Smooth muscle cell (in vitro differentiated cells): ENCODE results near the gene THADA. TPM values are rescaled to one million over a fixed set of nuclear protein-coding genes. Genes with fewer than 3 reads are reported as not detected.

Experiments
- DNase-seq: peaks from one replicate; lab custom pipeline; 2025; ENCODE audit not compliant: unreplicated experiment; lab: John Stamatoyannopoulos, UW
- H2AFZ ChIP-seq: fragments of 200-600 bp; sonication (generic); 2 replicates; pipeline ENCODE4 v1.6.0; 2016; ENCODE audit warnings: antibody characterized with exemption, low read depth, mild to moderate bottlenecking
- H3F3A ChIP-seq: fragments of 200-600 bp; sonication (generic); 2 replicates; pipeline ENCODE4 v1.6.0; 2017; ENCODE audit warnings: antibody characterized with exemption, low read depth
- H3K27ac ChIP-seq: fragments of 200-600 bp; sonication (generic); 2 replicates; pipeline ENCODE4 v1.5.1; 2016; ENCODE audit warnings: low read depth, mild to moderate bottlenecking
- H3K27me3 ChIP-seq: fragments of 200-600 bp; sonication (generic); 2 replicates; pipeline ENCODE4 v1.6.1; 2016; ENCODE audit warnings: low read depth, mild to moderate bottlenecking
- H3K36me3 ChIP-seq: fragments of 200-600 bp; sonication (generic); 2 replicates; pipeline ENCODE4 v1.5.1; 2016; ENCODE audit warnings: low read depth
- H3K4me1 ChIP-seq: fragments of 200-600 bp; sonication (generic); 2 replicates; pipeline ENCODE4 v1.5.1; 2016; ENCODE audit warnings: low read depth
- H3K4me2 ChIP-seq: fragments of 200-600 bp; sonication (generic); 2 replicates; pipeline ENCODE4 v1.6.0; 2016; ENCODE audit warnings: mild to moderate bottlenecking
- H3K4me3 ChIP-seq: fragments of 200-600 bp; sonication (generic); 2 replicates; pipeline ENCODE4 v1.5.1; 2016; ENCODE audit warnings: mild to moderate bottlenecking
- H3K79me2 ChIP-seq: fragments of 200-600 bp; sonication (generic); 2 replicates; pipeline ENCODE4 v1.6.0; 2016; ENCODE audit warnings: low read depth, mild to moderate bottlenecking
- H3K9ac ChIP-seq: fragments of 200-600 bp; sonication (generic); 2 replicates; pipeline ENCODE4 v1.6.0; 2016; ENCODE audit warnings: low read depth
- H3K9me3 ChIP-seq: fragments of 200-600 bp; sonication (generic); replicated peaks from 2 replicates; pipeline ENCODE4 v1.5.1; 2016; ENCODE audit warnings: low read depth
- H4K20me1 ChIP-seq: fragments of 200-600 bp; sonication (generic); 2 replicates; pipeline ENCODE4 v1.6.0; 2016; ENCODE audit warnings: low read depth
- WGBS: methylation state at CpG from one replicate; pipeline ENCODE4 v1.1.7; 2016; ENCODE audit warnings: low lambda C conversion rate; 5-methylcytosine and 5-hydroxymethylcytosine counted together
- polyA plus RNA-seq: library from polyadenylated mRNA; unstranded; fragments of >200 nt; fragmentation: Nextera tagmentation; extraction: Ambion mirVana; gene quantifications from 2 replicates; pipeline ENCODE4 v1.2.1, GENCODE V29; 2016
- total RNA-seq: library from RNA; depleted of rRNA; stranded (reverse); fragments of >200 nt; gene quantifications from 2 replicates; pipeline ENCODE4 v1.2.3, GENCODE V29; 2014
- TF ChIP-seq, protein P1 (sequence below): fragments of 200-600 bp; sonication (generic); IDR thresholded peaks from 2 replicates; pipeline ENCODE4 v1.5.1; 2017; ENCODE audit warnings: borderline replicate concordance, mild to moderate bottlenecking, antibody characterized with exemption; ENCODE audit not compliant: insufficient read depth, poor library complexity, severe bottlenecking

Gene THADA, protein sequence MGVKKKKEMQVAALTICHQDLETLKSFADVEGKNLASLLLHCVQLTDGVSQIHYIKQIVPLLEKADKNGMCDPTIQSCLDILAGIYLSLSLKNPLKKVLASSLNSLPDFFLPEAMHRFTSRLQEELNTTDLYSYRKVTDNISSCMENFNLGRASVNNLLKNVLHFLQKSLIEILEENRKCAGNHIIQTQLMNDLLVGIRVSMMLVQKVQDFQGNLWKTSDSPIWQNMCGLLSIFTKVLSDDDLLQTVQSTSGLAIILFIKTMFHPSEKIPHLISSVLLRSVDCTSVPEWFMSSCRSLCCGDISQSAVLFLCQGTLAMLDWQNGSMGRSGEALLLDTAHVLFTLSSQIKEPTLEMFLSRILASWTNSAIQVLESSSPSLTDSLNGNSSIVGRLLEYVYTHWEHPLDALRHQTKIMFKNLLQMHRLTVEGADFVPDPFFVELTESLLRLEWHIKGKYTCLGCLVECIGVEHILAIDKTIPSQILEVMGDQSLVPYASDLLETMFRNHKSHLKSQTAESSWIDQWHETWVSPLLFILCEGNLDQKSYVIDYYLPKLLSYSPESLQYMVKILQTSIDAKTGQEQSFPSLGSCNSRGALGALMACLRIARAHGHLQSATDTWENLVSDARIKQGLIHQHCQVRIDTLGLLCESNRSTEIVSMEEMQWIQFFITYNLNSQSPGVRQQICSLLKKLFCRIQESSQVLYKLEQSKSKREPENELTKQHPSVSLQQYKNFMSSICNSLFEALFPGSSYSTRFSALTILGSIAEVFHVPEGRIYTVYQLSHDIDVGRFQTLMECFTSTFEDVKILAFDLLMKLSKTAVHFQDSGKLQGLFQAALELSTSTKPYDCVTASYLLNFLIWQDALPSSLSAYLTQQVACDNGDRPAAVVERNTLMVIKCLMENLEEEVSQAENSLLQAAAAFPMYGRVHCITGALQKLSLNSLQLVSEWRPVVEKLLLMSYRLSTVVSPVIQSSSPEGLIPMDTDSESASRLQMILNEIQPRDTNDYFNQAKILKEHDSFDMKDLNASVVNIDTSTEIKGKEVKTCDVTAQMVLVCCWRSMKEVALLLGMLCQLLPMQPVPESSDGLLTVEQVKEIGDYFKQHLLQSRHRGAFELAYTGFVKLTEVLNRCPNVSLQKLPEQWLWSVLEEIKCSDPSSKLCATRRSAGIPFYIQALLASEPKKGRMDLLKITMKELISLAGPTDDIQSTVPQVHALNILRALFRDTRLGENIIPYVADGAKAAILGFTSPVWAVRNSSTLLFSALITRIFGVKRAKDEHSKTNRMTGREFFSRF (N-terminal part only)
- total RNA-seq (20.9 and 21.2 TPM in 2 replicates), polyA plus RNA-seq (11.3 and 12.8 TPM in 2 replicates)

DNA sequence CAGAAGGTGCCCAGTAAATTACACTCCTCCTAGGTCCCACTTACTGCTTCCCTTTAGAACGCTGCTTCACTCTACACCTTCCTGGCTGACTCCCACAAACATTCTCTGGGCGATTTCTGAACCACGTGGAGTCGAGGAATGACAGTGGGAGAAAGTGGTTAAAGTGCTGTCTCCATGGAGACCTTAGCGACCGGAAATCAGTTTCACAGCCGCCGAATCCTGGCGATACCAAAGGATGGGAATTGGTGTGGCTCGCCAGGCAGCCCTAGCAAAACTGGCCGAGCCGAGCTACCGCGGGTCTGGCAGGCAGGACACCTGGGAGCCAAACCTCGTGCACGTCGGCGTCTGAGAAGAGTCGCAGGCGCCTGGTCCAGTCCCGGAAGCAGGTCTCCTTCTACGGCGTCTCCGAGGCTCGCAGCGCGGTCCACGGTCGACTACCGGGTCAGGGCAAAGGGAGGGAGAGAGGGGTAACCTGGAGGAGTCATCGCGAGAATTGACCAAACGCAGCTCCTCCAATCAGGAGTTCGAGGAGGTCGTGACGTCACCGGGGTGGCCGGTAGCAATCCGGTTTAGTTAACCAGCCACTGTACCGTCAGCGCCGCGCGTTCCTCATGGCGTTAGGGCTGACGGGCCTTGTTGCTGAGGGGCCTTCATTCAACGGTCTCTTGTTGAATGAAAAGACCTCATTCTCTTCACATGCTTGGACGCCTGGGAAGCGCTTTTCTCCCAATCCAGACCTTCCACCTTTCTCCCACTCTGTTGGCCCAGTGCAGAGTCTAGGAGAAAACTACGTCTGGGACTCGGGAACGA is at the start of gene THADA:
Gene THADA (minus strand): TSS at position 436 of the 810 bp plus-strand sequence. CDS start 3,646 bp downstream, outside the sequence.
- no peaks in the 10 kb centered on the region for H3K27me3 ChIP-seq
- H3K4me1 ChIP-seq, result peaks cover 7% of the 10 kb centered on the region
- H3K36me3 ChIP-seq, result no peaks in the 10 kb centered on the region
- peaks cover 13% of the 10 kb centered on the region for H3K79me2 ChIP-seq
- peak within 1 kb of the TSS; percentile 93 for H3K27ac ChIP-seq
- no peaks in the 10 kb centered on the region for H3F3A ChIP-seq
- peak within 1 kb of the TSS; percentile 92 for H3K9ac ChIP-seq
- H3K9me3 ChIP-seq, result no peaks in the 10 kb centered on the region
- under 1% methylated on average over 52 of the region's 52 CpGs for WGBS
- peak within 1 kb of the TSS; percentile 86 for H3K4me2 ChIP-seq
- peak within 1 kb of the TSS; percentile 85 for H3K4me3 ChIP-seq
- peak within 1 kb of the TSS; percentile 88 for H2AFZ ChIP-seq
- no peaks in the 10 kb centered on the region for H4K20me1 ChIP-seq
- TF ChIP-seq, protein P1, sequence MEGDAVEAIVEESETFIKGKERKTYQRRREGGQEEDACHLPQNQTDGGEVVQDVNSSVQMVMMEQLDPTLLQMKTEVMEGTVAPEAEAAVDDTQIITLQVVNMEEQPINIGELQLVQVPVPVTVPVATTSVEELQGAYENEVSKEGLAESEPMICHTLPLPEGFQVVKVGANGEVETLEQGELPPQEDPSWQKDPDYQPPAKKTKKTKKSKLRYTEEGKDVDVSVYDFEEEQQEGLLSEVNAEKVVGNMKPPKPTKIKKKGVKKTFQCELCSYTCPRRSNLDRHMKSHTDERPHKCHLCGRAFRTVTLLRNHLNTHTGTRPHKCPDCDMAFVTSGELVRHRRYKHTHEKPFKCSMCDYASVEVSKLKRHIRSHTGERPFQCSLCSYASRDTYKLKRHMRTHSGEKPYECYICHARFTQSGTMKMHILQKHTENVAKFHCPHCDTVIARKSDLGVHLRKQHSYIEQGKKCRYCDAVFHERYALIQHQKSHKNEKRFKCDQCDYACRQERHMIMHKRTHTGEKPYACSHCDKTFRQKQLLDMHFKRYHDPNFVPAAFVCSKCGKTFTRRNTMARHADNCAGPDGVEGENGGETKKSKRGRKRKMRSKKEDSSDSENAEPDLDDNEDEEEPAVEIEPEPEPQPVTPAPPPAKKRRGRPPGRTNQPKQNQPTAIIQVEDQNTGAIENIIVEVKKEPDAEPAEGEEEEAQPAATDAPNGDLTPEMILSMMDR, result no peak
- DNase-seq, result peak; percentile 87

DNA sequence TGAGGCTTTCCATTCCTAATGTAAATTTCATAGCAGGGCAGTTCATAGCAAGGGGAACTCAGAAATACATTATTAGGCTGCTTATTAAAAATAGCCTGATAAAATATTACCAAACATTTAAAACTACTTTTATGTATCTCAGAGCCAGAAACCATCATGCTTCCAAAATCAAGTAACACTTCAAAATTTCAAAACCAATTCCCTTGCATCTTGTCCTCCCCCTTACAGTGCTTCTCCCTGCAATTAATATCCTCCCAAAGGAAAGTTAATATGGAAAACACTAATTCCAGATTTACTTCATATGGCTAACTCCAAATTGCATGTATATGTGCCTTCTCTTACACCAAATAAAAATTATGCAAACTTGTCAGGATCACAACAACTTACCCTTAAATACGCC is 47.8 kb upstream of the THADA start:
- Histone ChIP-seq H3K9ac (no peak overlapping the region), H3K9me3 (no peaks in the 10 kb centered on the region), H3K36me3 (no peaks in the 10 kb centered on the region), H2AFZ (no peak overlapping the region), H3K27me3 (no peaks in the 10 kb centered on the region), H3K27ac (no peak overlapping the region), H3K4me1 (no peaks in the 10 kb centered on the region), H3F3A (no peaks in the 10 kb centered on the region), H3K79me2 (no peaks in the 10 kb centered on the region), H3K4me2 (no peak overlapping the region), H3K4me3 (no peak overlapping the region), H4K20me1 (no peaks in the 10 kb centered on the region)
- WGBS, result 94% methylated on average over 1 of the region's 1 CpG
- TF ChIP-seq, protein P1, result no peak
- no peak for DNase-seq

DNA sequence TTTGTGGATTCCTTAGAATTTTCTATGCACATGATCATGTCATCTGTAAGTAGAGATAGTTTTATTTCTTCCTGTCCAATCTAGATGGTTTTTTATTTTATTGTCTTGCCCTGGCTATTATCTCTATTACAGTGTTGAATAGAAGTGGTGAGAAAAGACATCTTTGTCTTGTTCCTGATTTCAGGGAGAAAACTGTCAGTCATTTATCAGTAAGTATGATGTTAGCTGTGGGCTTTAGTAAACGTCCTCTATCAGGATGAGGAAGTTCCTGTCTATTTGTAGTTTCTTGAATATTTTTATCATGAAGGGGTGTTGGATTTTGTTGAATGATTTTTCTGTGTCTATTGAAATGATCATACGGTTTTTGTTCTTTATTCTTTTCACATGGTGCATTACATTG is 46.5 kb upstream of the THADA start:
- H3K27ac ChIP-seq, result no peak overlapping the region
- no peak overlapping the region for H2AFZ ChIP-seq
- no peaks in the 10 kb centered on the region for H4K20me1 ChIP-seq
- 76% methylated on average over 2 of the region's 2 CpGs for WGBS
- no peak overlapping the region for H3K4me3 ChIP-seq
- H3K79me2 ChIP-seq, result no peaks in the 10 kb centered on the region
- H3K27me3 ChIP-seq, result no peaks in the 10 kb centered on the region
- no peak for DNase-seq
- H3K9me3 ChIP-seq, result no peaks in the 10 kb centered on the region
- H3F3A ChIP-seq, result no peaks in the 10 kb centered on the region
- no peak overlapping the region for H3K4me2 ChIP-seq
- H3K36me3 ChIP-seq, result no peaks in the 10 kb centered on the region
- TF ChIP-seq, protein P1, result no peak
- no peak overlapping the region for H3K9ac ChIP-seq
- no peaks in the 10 kb centered on the region for H3K4me1 ChIP-seq
